Activated T-cell treated with anti-CD3 and anti-CD28 coated beads, Interleukin-2, amount 50 U/mL, for 72 hours (primary cell): Measurements from ENCODE around the gene DOCK6. TPM values are rescaled to one million over a fixed set of nuclear protein-coding genes. Genes with fewer than 3 reads are reported as not detected.

ENCODE experiments used
- ATAC-seq, 2 donors: fragments of 150-1000 bp; cut with Tn5 transposase; replicated peaks in 1 of 2; 2 replicates each; pipeline ENCODE4 v1.10.0; 2021; ENCODE audit warnings: moderate library complexity in 2 of 2, mild to moderate bottlenecking in 1 of 2
- DNase-seq, 2 donors: peaks; one replicate each; pipeline ENCODE4 v3.0.0; 2021 to 2022; ENCODE audit warnings: mixed read lengths in 1 of 2
- H3K27ac Mint-ChIP-seq: one replicate; pipeline ENCODE4 v1.8.0; 2022; ENCODE audit warnings: mild to moderate bottlenecking, moderate library complexity, mixed read lengths
- H3K27me3 Mint-ChIP-seq: one replicate; pipeline ENCODE4 v1.8.0; 2022; ENCODE audit warnings: low read depth, mixed read lengths
- H3K36me3 Mint-ChIP-seq, 2 donors: one replicate each; pipeline ENCODE4 v1.8.0; 2022; ENCODE audit warnings: mixed read lengths in 2 of 2, mild to moderate bottlenecking in 1 of 2; ENCODE audit not compliant: insufficient read depth in 2 of 2
- H3K4me1 Mint-ChIP-seq: one replicate; pipeline ENCODE4 v1.8.0; 2022; ENCODE audit warnings: low read depth, mixed read lengths
- H3K4me3 Mint-ChIP-seq, 2 donors: one replicate each; pipeline ENCODE4 v1.8.0; 2022; ENCODE audit warnings: mild to moderate bottlenecking in 2 of 2, mixed read lengths in 2 of 2, moderate library complexity in 2 of 2
- H3K9me3 Mint-ChIP-seq, 2 donors: one replicate each; pipeline ENCODE4 v1.8.0; 2022; ENCODE audit warnings: mixed read lengths in 2 of 2
- total RNA-seq, 2 donors: library from RNA; stranded (reverse); gene quantifications; one replicate each; pipeline ENCODE4 v1.2.3, GENCODE V29; 2022

DOCK6 gene
- total RNA-seq, 2 donors from 2014 or later = 8.4 to 9.1 TPM

- Mint-ChIP-seq H3K27ac (no peak overlapping the region), H3K9me3 (no peaks in the 10 kb centered on the region), H3K4me3 (no peak overlapping the region), H3K27me3 (peaks cover 54% of the 10 kb centered on the region), H3K4me1 (no peaks in the 10 kb centered on the region), H3K36me3 (peaks cover 0 to 2% of the 10 kb centered on the region in 2 donors)
- ATAC-seq (no peak), DNase-seq (no peak)
Observed at GRCh38 chr19:11265785-11266236, 3.5 kb upstream of the DOCK6 start.

DNA sequence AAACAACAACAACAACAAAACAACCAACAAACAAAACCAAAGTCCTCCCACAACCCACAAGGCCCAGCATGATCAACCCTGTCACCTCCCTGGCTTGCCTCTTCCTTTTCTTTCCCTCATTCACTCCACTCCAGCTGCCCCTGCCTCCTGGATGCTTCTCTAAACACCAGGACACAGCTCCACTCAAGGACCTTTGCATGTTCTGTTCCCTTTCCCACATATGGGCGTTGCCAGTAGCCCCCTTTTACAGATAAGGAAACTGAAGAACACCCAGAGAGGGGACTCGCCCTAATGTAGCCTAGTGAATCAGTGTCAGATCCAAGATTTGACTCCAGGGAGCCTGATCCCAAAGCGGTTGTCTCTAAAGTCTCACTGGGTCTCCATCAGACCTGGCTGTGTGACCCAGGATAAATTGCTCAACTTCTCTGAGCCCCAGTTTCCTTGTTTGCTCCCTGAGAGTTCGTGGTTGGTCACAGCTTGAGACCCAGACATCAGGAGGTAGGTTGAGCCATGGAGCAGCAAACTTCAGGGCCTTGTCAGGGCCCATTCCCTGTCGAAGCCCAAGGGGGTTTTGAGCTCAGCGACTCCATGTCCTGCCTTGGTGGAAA, 3.0 kb upstream of the DOCK6 start:
- Mint-ChIP-seq H3K27ac (no peak overlapping the region), H3K9me3 (no peaks in the 10 kb centered on the region), H3K27me3 (peaks cover 56% of the 10 kb centered on the region), H3K36me3 (peaks cover 0 to 2% of the 10 kb centered on the region in 2 donors), H3K4me1 (no peaks in the 10 kb centered on the region), H3K4me3 (no peak overlapping the region)
- DNase-seq (no peak), ATAC-seq (no peak)

DNA sequence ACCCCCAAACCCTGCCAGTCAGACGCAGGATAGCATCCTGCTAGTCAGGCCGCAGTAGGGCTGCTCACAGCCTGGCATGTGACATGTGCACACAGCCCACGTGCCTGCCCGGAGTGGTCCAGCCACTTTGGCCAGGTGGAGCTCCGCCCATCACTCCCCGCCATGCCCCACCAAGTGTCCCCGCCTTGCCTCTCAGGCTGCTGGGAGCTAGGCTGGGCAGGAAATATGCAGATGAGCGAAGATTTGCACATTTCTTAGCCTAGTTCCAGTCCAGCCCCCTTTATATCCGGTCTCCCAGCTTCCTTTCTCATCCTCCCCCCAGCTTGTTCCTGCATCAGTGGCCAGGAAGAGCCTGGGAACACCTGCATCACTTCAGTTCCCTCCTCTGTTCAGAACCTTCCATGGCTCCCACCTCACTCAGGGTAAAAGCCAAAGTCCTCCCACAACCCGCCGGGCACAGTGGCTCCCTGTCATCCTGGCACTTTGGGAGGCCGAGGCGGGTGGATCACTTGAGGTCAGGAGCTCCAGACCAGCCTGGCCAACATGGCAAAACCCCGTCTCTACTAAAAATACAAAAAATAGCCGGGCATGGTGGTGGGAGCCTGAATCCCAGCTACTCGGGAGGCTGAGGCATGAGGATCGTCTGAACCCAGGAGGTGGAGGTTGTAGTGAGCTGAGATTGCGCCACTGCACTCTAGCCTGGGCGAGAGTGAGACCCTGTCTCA, 2.3 kb upstream of the DOCK6 start:
- Mint-ChIP-seq H3K9me3 (no peaks in the 10 kb centered on the region), H3K4me1 (no peaks in the 10 kb centered on the region), H3K27ac (no peak overlapping the region), H3K4me3 (no peak overlapping the region), H3K27me3 (peaks cover 55% of the 10 kb centered on the region), H3K36me3 (peaks cover 0 to 2% of the 10 kb centered on the region in 2 donors)
- ATAC-seq = no peak
- DNase-seq = no peak

GRCh38 chr19:11263726-11264125, 1.4 kb upstream of the DOCK6 start:
- peaks cover 46% of the 10 kb centered on the region for H3K27me3 Mint-ChIP-seq
- peak overlapping the region in 1 of 2 donors; percentile 58 for H3K4me3 Mint-ChIP-seq
- no peaks in the 10 kb centered on the region for H3K4me1 Mint-ChIP-seq

GRCh38 chr19:11261431-11261970, 823 bp downstream of the DOCK6 start:
- peaks cover 0 to 2% of the 10 kb centered on the region in 2 donors for H3K36me3 Mint-ChIP-seq
- no peak for ATAC-seq
- no peaks in the 10 kb centered on the region for H3K9me3 Mint-ChIP-seq
- H3K27me3 Mint-ChIP-seq = peaks cover 27% of the 10 kb centered on the region
- H3K27ac Mint-ChIP-seq = no peak overlapping the region
- no peak for DNase-seq
- H3K4me1 Mint-ChIP-seq = no peaks in the 10 kb centered on the region
- peak overlapping the region; percentile 70 to 72 for H3K4me3 Mint-ChIP-seq

More at GRCh38 chr19:11263726-11264125, 1.4 kb upstream of the DOCK6 start:
- H3K27ac Mint-ChIP-seq = no peak overlapping the region
- DNase-seq (no peak), ATAC-seq (no peak)
- no peaks in the 10 kb centered on the region for H3K9me3 Mint-ChIP-seq
- H3K36me3 Mint-ChIP-seq = peaks cover 0 to 2% of the 10 kb centered on the region in 2 donors

DNA sequence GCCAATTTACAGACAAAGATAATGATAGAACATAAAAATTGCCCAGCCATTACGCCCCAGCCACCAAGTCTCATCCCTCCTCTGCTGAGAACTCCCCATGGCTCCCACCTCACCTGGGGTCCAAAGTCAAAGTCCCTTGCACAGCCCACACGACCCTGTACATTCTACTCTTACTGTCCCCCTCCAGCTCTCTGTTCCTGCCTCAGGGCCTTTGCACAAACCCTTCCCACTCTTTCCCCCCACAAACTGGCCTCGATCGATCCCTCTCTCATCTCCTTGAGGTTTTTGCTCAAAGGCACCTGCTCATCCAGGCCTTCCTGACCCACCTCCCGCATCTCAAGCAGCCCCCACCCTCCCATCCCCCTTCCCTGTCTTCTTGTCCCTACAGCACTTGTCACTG, 1.3 kb downstream of the DOCK6 start:
- DNase-seq = no peak
- no peak overlapping the region for H3K27ac Mint-ChIP-seq
- peaks cover 27% of the 10 kb centered on the region for H3K27me3 Mint-ChIP-seq
- H3K4me3 Mint-ChIP-seq = peak overlapping the region; percentile 14 to 53
- ATAC-seq = no peak
- H3K36me3 Mint-ChIP-seq = peaks cover 0 to 2% of the 10 kb centered on the region in 2 donors
- no peaks in the 10 kb centered on the region for H3K4me1 Mint-ChIP-seq
- H3K9me3 Mint-ChIP-seq = no peaks in the 10 kb centered on the region

DNA sequence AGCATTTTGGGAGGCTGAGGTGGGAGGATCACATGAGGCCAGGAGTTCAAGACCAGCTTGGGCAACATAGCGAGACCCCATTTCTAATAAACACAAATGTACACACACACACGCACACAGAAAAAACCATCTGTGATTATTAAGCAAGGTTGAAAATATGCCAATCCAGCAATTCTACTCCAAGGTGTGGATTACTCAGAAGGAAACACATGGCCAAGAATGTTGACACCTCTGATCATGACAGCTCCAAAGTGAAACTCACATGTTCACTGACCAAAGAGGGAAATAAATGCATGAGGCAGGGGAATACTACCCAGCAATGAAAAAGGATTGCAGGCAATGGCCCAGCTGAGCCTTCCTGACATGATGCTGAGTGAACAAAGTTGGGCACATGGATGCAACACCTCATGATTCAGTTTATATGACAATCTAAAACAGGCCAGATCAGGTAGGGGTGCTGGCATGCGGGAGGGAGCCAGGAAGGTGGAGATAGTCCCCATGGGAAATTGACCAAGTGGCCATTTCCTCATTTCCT, 4.4 kb downstream of the DOCK6 start:
- H3K27me3 Mint-ChIP-seq = peaks cover 11% of the 10 kb centered on the region
- no peaks in the 10 kb centered on the region for H3K4me1 Mint-ChIP-seq
- no peak for ATAC-seq
- no peak overlapping the region for H3K27ac Mint-ChIP-seq
- no peak overlapping the region for H3K4me3 Mint-ChIP-seq
- H3K36me3 Mint-ChIP-seq = peaks cover 0 to 2% of the 10 kb centered on the region in 2 donors
- DNase-seq = no peak
- H3K9me3 Mint-ChIP-seq = no peaks in the 10 kb centered on the region

DNA sequence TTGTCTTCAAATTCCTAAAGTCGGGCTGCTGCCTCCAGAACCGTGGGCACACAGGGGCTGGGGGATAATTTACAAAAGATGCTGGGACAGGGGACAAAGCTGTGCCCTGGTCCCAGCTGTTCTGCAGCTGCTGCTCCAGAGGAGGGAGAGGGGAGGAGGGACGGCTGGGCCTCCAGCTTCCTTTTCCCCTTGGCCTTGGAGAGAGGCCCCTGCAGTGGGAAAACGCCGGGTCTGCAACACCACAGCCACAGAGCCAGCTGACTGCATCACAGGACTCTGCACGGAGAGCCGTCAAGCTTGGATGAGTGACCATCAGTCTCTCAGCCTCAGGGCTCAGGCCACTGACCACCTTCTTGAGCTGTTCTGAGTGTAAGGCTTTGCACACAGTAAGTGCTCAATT, 6.1 kb downstream of the DOCK6 start:
- DNase-seq = no peak
- Mint-ChIP-seq H3K4me3 (no peak overlapping the region), H3K27me3 (peaks cover 5% of the 10 kb centered on the region), H3K9me3 (no peaks in the 10 kb centered on the region), H3K27ac (no peak overlapping the region), H3K4me1 (no peaks in the 10 kb centered on the region), H3K36me3 (no peaks in the 10 kb centered on the region)
- ATAC-seq = no peak

- DNase-seq = no peak
- Mint-ChIP-seq H3K27me3 (no peaks in the 10 kb centered on the region), H3K9me3 (no peaks in the 10 kb centered on the region), H3K4me1 (no peaks in the 10 kb centered on the region), H3K27ac (no peak overlapping the region), H3K36me3 (no peaks in the 10 kb centered on the region), H3K4me3 (no peak overlapping the region)
- ATAC-seq = no peak
Observed at GRCh38 chr19:11254666-11255065, 7.7 kb downstream of the DOCK6 start.

- no peak overlapping the region for H3K27ac Mint-ChIP-seq
- no peak overlapping the region for H3K4me3 Mint-ChIP-seq
- no peaks in the 10 kb centered on the region for H3K9me3 Mint-ChIP-seq
- no peak for ATAC-seq
- H3K4me1 Mint-ChIP-seq = no peaks in the 10 kb centered on the region
- no peaks in the 10 kb centered on the region for H3K27me3 Mint-ChIP-seq
- DNase-seq = no peak
- no peaks in the 10 kb centered on the region for H3K36me3 Mint-ChIP-seq
Observed at GRCh38 chr19:11252665-11253355, 9.5 kb downstream of the DOCK6 start.

GRCh38 chr19:11251650-11252314, 10.5 kb downstream of the DOCK6 start:
- H3K4me1 Mint-ChIP-seq = no peaks in the 10 kb centered on the region
- no peak overlapping the region for H3K27ac Mint-ChIP-seq
- H3K4me3 Mint-ChIP-seq = no peak overlapping the region
- ATAC-seq (no peak), DNase-seq (no peak)
- H3K9me3 Mint-ChIP-seq = no peaks in the 10 kb centered on the region
- no peaks in the 10 kb centered on the region for H3K36me3 Mint-ChIP-seq
- H3K27me3 Mint-ChIP-seq = no peaks in the 10 kb centered on the region

- no peaks in the 10 kb centered on the region for H3K4me1 Mint-ChIP-seq
Observed at GRCh38 chr19:11251217-11251616, 11.1 kb downstream of the DOCK6 start.

More at GRCh38 chr19:11251217-11251616, 11.1 kb downstream of the DOCK6 start:
- H3K27ac Mint-ChIP-seq = no peak overlapping the region
- no peaks in the 10 kb centered on the region for H3K27me3 Mint-ChIP-seq
- ATAC-seq (no peak), DNase-seq (no peak)
- no peak overlapping the region for H3K4me3 Mint-ChIP-seq
- no peaks in the 10 kb centered on the region for H3K9me3 Mint-ChIP-seq
- H3K36me3 Mint-ChIP-seq = no peaks in the 10 kb centered on the region
